NT2/D1 (cell line): ENCODE measurements around the gene SNX5.

Experiments used
- SUZ12 ChIP-seq: IDR thresholded peaks from 2 replicates; pipeline ENCODE4 v1.6.1; 2011; ENCODE audit not compliant: insufficient read length, insufficient read depth; ENCODE audit errors: extremely low read depth
- YY1 ChIP-seq: IDR thresholded peaks from 2 replicates; pipeline ENCODE4 v1.6.1; 2011; ENCODE audit not compliant: insufficient read length, insufficient read depth
- ZNF274 ChIP-seq: IDR thresholded peaks from 2 replicates; pipeline ENCODE4 v1.6.1; 2011; ENCODE audit warnings: mild to moderate bottlenecking, low read depth, low read length

DNA sequence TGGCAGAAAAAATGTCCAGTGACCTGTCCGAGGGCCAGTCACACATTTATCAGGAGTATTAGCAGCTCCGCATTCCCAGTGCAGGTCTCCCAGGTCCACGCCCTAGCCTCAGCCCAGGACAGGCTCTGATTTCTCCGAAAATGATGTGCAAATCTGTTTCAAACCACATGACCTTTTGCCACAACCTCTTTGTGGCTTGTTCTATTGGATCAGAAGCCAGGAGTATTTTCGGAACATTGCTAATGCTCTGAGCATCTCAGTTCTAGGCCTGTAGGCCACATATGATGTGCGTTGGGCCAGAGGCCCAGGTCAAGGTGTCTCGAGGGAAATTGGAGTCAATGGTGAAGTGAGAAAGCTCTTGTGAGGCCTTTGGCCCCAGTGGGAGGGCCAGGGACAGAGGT, 40.4 kb downstream of the SNX5 start:
- no peak for TF ChIP-seq SUZ12
- TF ChIP-seq ZNF274 = no peak
- no peak for TF ChIP-seq YY1
